GM19395 (cell line): Measurements from ENCODE around the gene ASF1B.

Experiments
- ATAC-seq: cut with Tn5 transposase; IDR thresholded peaks from one replicate; pipeline ENCODE4 v1.9.1; 2021; ENCODE audit warnings: mild to moderate bottlenecking, moderate library complexity; ENCODE audit not compliant: unreplicated experiment

Gene ASF1B

GRCh38 chr19:14111486-14111885, 24.9 kb downstream of the ASF1B start:
- no peak for ATAC-seq

DNA sequence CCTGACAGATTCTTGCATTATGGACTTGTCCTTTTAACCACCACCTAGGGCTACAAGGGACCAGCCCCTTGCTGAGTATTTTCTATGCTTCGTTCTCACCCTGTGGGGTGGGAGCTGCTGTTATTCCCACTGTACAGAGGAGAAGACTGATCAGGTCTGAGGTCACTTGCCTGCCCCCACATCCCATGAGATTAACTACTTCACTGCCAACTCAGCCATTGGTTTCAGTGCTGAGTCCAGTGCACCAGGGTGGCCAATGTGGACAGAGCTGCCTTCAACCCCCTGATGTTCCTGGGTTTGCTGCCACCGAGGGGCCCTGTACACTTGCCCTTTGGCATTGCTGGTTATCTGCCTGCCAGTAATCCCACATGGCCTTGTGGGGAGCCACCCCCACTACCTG, 25.7 kb downstream of the ASF1B start:
- no peak for ATAC-seq

GRCh38 chr19:14107581-14108461, 28.6 kb downstream of the ASF1B start:
- no peak for ATAC-seq

DNA sequence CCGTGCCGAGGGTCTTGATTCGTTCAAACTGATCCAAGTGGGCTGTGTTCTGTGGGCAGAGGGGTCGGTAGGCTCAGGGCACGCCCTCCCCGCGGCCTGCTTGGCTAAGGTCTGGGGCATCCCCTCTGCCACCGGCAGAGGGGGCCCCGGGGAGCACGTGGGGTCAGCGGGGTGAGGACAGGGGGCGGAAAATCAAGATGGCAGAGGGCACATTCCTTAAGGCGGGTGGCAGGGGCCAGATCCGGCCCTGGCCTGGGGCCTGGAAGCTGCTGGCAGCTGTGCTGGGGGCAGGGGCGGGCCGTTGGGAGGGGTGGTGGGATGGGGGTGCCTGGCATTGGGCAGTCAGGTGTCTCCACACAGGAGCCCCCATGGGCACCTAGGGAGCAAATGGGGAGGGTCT, 29.5 kb downstream of the ASF1B start:
- no peak for ATAC-seq

- no peak for ATAC-seq
These were observed 30.7 kb downstream of the ASF1B start for GRCh38 chr19:14105680-14106079.

GRCh38 chr19:14103310-14103709, 33.1 kb downstream of the ASF1B start:
- no peak for ATAC-seq

GRCh38 chr19:14102756-14103155, 33.6 kb downstream of the ASF1B start:
- ATAC-seq: no peak

DNA sequence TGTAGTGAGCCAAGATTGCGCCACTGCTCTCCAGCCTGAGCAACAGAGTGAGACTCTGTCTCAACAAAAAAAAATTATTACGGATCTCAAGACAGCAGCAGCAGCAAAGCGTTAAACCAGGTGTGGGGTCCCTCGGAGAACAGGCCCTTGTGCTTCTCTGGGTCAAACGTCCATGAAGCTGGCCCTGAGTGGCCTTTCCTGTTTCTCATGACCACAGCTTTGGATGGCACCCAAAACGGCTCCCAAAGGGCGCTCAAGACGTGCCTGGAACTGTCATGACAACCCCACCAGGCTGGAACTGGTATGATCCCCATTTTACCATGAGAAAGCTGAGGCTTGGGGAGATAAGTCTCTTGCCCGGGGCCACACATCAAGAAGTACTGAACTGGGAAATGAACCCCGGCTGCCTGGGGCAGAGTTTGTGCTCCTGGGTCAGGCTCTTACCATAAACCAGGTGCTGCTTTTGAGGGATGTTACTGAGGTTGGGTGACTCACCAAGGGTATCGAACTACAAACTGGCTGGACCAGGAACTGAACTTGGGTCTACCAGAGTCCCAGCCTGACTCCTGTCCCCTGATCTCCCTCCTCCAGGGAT, 34.2 kb downstream of the ASF1B start:
- ATAC-seq: no peak

DNA sequence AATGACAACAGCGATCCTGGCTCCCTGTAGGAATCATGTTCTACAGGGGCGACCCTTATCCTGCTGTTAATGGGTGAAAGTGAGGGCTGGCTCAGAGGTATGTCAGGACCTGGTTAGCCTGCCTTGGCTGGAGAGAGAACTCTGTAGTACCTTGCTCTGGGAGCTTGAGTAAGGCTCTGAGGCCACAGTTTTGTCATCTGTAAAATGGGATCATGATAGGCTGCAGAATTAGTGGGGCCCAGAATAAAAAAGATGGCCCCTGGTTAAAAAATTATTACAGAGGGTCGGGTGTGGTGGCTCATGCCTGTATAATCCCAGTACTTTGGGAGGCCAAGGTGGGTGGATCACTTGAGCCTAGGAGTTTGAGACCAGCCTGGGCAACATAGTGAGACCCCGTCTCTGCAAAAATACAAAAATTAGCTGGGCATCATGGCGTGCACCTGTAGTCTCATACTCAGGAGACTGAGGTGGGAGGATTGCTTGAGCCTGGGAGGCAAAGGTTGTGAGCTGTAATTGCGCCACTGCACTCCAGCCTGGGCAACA, 35.3 kb downstream of the ASF1B start:
- no peak for ATAC-seq

- no peak for ATAC-seq
These were observed 38.7 kb downstream of the ASF1B start for GRCh38 chr19:14097532-14098151.

DNA sequence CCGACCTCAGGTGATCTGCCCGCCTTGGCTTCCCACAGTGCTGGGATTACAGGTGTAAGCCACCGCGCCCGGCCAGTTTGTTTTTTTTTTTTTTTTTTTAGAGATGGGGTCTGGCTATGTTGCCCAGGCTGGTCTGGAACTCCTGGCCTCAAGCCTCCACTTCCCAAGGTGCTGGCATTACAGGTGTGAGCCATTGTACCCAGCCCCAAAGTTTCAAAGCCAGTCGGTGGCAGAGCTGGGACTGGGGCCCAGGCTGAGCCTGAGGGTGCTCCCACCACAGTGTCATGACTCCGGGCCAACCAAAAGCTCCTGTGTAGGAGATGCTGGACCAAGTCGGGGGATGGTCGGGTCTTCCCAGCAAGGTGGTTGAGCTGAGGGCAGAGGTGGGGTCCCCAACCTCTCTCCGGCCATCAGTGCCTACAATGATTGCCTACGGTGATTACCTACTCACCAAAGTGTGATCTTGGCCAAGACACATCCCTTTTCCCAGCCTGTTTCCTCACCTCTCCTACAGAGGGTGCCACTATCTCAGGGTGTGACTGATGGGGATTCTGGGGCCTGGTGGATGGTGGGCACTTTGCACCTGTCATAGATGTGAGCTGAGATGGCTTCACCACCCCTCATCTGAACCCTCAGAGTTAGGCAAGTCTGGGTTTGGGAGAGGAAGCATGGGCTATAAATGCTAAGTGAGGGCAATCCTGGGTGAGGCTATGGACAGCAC, 40.0 kb downstream of the ASF1B start:
- ATAC-seq: no peak

GRCh38 chr19:14094854-14095253, 41.5 kb downstream of the ASF1B start:
- no peak for ATAC-seq

GRCh38 chr19:14093117-14093823, 43.1 kb downstream of the ASF1B start:
- ATAC-seq: no peak

GRCh38 chr19:14091813-14092462, 44.5 kb downstream of the ASF1B start:
- peak; percentile 31 for ATAC-seq

DNA sequence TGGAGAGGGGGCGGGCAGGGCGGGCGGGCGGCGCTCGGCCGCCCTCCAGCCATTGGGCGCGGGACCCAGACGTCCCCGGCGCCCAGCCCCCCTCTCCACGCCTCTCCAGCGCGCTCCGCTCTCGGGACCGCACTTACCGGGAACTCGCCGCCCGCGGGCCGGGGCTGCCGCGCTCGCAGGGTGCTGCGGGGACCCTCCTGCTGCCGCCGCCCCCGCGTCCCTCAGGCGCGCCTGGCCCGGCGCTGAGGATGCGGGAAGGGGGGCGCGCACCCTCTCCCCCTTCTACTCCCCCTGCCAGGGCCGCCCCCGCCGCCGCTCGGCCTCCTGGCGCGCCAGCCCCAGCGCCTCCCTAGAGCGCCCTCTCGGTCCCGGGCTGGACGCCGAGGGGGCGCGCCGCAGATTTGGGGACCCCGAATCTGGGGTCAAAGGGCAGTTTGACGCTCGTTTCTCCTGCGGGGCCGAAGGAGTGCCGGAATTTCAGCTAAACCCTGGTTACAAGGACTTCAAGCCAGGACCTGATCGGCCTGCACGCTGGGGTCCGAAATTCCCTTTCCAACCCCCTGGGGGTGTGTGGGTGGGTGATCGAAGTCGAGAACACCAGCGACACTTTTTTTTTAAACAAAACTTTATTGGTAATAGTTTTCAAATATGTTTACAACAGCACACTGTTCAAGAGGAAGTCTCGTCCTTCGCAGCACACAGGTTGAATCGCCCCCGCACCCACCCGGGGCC, 45.1 kb downstream of the ASF1B start:
- ATAC-seq: peak; percentile 46

- peak; percentile 27 for ATAC-seq
These were observed 45.8 kb downstream of the ASF1B start, which contains the start of gene SAMD1 for GRCh38 chr19:14090509-14091080. Gene SAMD1, minus strand, starts transcription at chr19:14090751.

DNA sequence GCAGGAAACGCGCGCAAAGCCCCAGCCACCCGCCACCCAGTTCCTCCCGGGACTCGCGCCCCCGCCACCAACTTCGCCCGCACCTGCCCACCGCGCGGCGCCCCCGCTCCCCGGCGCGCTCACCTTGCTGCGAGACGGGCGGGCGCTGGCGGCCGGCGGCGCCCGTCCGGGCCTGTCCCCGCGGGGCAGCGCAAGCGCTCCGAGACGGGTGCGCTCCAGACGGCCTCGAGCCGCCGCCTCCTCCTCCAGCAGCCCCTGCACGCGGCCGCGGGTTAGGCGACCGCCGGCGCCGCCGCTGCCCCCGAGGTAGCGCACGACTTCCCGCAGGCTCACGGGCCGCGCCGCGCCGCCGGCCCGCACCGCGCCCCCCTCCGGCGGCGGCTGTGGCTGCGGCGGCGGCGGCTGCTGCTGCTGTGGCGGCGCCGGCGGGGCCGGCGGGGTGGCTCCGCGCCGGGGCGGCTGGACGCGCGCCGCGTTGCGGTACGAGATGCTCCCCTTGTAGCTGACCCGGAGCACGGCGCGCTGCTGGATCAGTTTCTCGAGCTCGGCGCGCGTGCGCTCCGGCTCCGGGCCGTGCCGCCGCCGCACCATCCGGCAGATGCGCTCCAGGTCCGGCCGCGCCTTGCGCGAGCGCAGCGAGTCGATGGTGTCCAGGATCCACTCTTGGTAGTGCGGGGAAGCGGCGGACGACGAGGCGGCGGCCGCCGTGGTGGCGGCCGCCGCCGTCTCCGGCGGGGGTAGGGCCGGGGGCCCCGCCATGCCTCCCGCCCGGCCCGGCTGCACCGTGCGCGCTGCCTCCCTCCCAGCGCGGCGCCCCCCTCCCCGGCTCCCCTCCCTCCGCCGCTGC, 46.5 kb downstream of the ASF1B start:
- no peak for ATAC-seq

- ATAC-seq: no peak
These were observed 47.1 kb downstream of the ASF1B start for GRCh38 chr19:14089412-14089661.
